H1 (cell line): ENCODE results near the gene MKX. TPM values are rescaled to one million over a fixed set of nuclear protein-coding genes. Genes with fewer than 3 reads are reported as not detected.

Experiments
- CTCF ChIA-PET: fragments of 300-600 bp; sonication (Branson Sonifier 250); formaldehyde crosslinking; loops from one replicate; lab custom pipeline; 2021; ENCODE audit not compliant: partially characterized antibody; lab: Charles Lee
- POLR2A ChIA-PET: fragments of 300-600 bp; sonication (Branson Sonifier 250); formaldehyde crosslinking; loops from one replicate; lab custom pipeline; 2021; ENCODE audit warnings: inconsistent platforms; ENCODE audit not compliant: partially characterized antibody; lab: Charles Lee
- DNase-seq, 2 experiments: peaks; one replicate each; pipeline versions ENCODE4 v3.0.0 to v3.0.0-alpha.2; 2010 to 2022; ENCODE audit warnings: low spot score in 2 of 2, low read depth in 1 of 2, mixed read lengths in 1 of 2
- FAIRE-seq: peaks from 2 replicates; lab custom pipeline; 2011; peaks lifted over from hg19 to GRCh38; lab: Jason Lieb, UNC
- H2AFZ ChIP-seq: 2 replicates; pipeline ENCODE4 v1.8.1; 2012; ENCODE audit warnings: low read length, inconsistent platforms
- H2AK5ac ChIP-seq: 2 replicates; pipeline ENCODE4 v1.6.1; 2013; ENCODE audit warnings: low read depth, low read length
- H2BK120ac ChIP-seq: replicated peaks from 2 replicates; pipeline ENCODE3; 2013; ENCODE audit warnings: low read depth, low read length, inconsistent platforms
- H2BK12ac ChIP-seq: 2 replicates; pipeline ENCODE4 v1.6.1; 2013; ENCODE audit warnings: low read depth, low read length
- H2BK15ac ChIP-seq: 2 replicates; pipeline ENCODE4 v1.6.1; 2013; ENCODE audit warnings: low read length
- H2BK20ac ChIP-seq: 2 replicates; pipeline ENCODE4 v1.6.1; 2013; ENCODE audit warnings: low read length
- H2BK5ac ChIP-seq: 2 replicates; pipeline ENCODE4 v1.6.1; 2013; ENCODE audit warnings: low read depth, low read length
- H3K14ac ChIP-seq: 2 replicates; pipeline ENCODE4 v1.6.1; 2013; ENCODE audit warnings: inconsistent platforms; ENCODE audit not compliant: insufficient read length
- H3K18ac ChIP-seq: 2 replicates; pipeline ENCODE4 v1.6.1; 2013; ENCODE audit warnings: low read length; ENCODE audit errors: extremely low read depth
- H3K23ac ChIP-seq: 2 replicates; pipeline ENCODE4 v1.6.1; 2013; ENCODE audit warnings: inconsistent platforms; ENCODE audit not compliant: insufficient read length
- H3K23me2 ChIP-seq: 2 replicates; pipeline ENCODE4 v1.6.1; 2013; ENCODE audit warnings: low read depth, low read length
- H3K27ac ChIP-seq: 2 replicates; pipeline ENCODE4 v1.6.1; 2011; ENCODE audit warnings: low read depth, low read length, inconsistent platforms
- H3K27me3 ChIP-seq, 4 experiments: replicated peaks in 1 of 4; 1 replicate in 1 of 4; 2 replicates in 3 of 4; pipeline versions ENCODE4 v1.6.1 to v1.8.1; 2011 to 2013; ENCODE audit warnings: low read length in 3 of 4, mild to moderate bottlenecking in 3 of 4, inconsistent platforms in 2 of 4, mixed read lengths in 2 of 4, moderate library complexity in 1 of 4; ENCODE audit not compliant: control insufficient read depth in 3 of 4, insufficient read depth in 3 of 4; ENCODE audit errors: extremely low read depth in 1 of 4
- H3K36me3 ChIP-seq, 4 experiments: 2 replicates each; pipeline versions ENCODE4 v1.6.1 to v1.8.1; 2011 to 2013; ENCODE audit warnings: mild to moderate bottlenecking in 4 of 4, low read length in 3 of 4, moderate library complexity in 2 of 4, control low read depth in 1 of 4, inconsistent platforms in 1 of 4; ENCODE audit not compliant: insufficient read depth in 4 of 4, control insufficient read depth in 2 of 4
- H3K4ac ChIP-seq: replicated peaks from 2 replicates; pipeline ENCODE3; 2013; ENCODE audit warnings: low read length, low read depth, mixed read lengths, inconsistent platforms; ENCODE audit not compliant: insufficient read length
- H3K4me1 ChIP-seq, 4 experiments: replicated peaks in 1 of 4; 1 replicate in 1 of 4; 2 replicates in 3 of 4; pipeline versions ENCODE4 v1.6.1 to v1.8.1; 2011 to 2013; ENCODE audit warnings: low read length in 3 of 4, inconsistent platforms in 2 of 4, mixed read lengths in 1 of 4; ENCODE audit not compliant: insufficient read depth in 4 of 4, control insufficient read depth in 3 of 4
- H3K4me2 ChIP-seq, 2 experiments: 2 replicates each; pipeline versions ENCODE4 v1.6.1 to v1.8.1; 2011 to 2013; ENCODE audit warnings: low read depth in 2 of 2, low read length in 2 of 2, control low read depth in 1 of 2, inconsistent platforms in 1 of 2, mild to moderate bottlenecking in 1 of 2; ENCODE audit not compliant: insufficient read depth in 1 of 2
- H3K4me3 ChIP-seq, 4 experiments: fragments of 200-600, 300-600 bp in 1 of 4; sonication (generic), shearing (Covaris generic), sonication (Bioruptor Twin) in 1 of 4; 2 replicates each; pipeline versions ENCODE4 v1.5.1 to v1.8.1; 2011 to 2016; ENCODE audit warnings: low read length in 4 of 4, low read depth in 3 of 4, control low read depth in 2 of 4, inconsistent platforms in 2 of 4, mild to moderate bottlenecking in 2 of 4, mixed read lengths in 1 of 4, moderate library complexity in 1 of 4; ENCODE audit not compliant: insufficient read depth in 2 of 4; ENCODE audit errors: extremely low read depth in 1 of 4
- H3K56ac ChIP-seq: replicated peaks from 2 replicates; pipeline ENCODE3; 2013; ENCODE audit warnings: low read depth, mild to moderate bottlenecking, mixed read lengths, low read length, inconsistent platforms; ENCODE audit not compliant: insufficient read length
- H3K79me1 ChIP-seq: 2 replicates; pipeline ENCODE4 v1.6.1; 2013; ENCODE audit warnings: low read depth, low read length, control low read depth
- H3K79me2 ChIP-seq, 2 experiments: 2 replicates each; pipeline versions ENCODE4 v1.6.1 to v1.8.1; 2012 to 2013; ENCODE audit warnings: low read length in 2 of 2, mild to moderate bottlenecking in 2 of 2, inconsistent platforms in 1 of 2; ENCODE audit not compliant: insufficient read depth in 2 of 2, control insufficient read depth in 1 of 2
- H3K9ac ChIP-seq, 4 experiments: replicated peaks in 1 of 4; 1 replicate in 1 of 4; 2 replicates in 3 of 4; pipeline versions ENCODE4 v1.6.1 to v1.8.1; 2011 to 2013; ENCODE audit warnings: low read depth in 3 of 4, low read length in 3 of 4, control low read depth in 2 of 4, mild to moderate bottlenecking in 2 of 4, moderate library complexity in 2 of 4, inconsistent platforms in 1 of 4; ENCODE audit errors: extremely low read depth in 1 of 4
- H3K9me3 ChIP-seq, 2 experiments: 2 replicates each; pipeline versions ENCODE4 v1.6.1 to v1.8.1; 2012 to 2013; ENCODE audit warnings: mild to moderate bottlenecking in 2 of 2, moderate library complexity in 2 of 2, control low read depth in 1 of 2, inconsistent platforms in 1 of 2, low read depth in 1 of 2, low read length in 1 of 2, mixed read lengths in 1 of 2; ENCODE audit not compliant: insufficient read depth in 2 of 2
- H4K20me1 ChIP-seq, 2 experiments: replicated peaks in 1 of 2; 2 replicates each; pipeline versions ENCODE3 to v1.8.1; 2011 to 2013; ENCODE audit warnings: inconsistent platforms in 2 of 2, low read length in 2 of 2, mild to moderate bottlenecking in 1 of 2; ENCODE audit not compliant: insufficient read depth in 2 of 2, control insufficient read depth in 1 of 2
- H4K5ac ChIP-seq: 2 replicates; pipeline ENCODE4 v1.6.1; 2013; ENCODE audit warnings: low read length, low read depth, mixed read lengths, inconsistent platforms; ENCODE audit not compliant: insufficient read length
- H4K8ac ChIP-seq: 2 replicates; pipeline ENCODE4 v1.8.0; 2013; ENCODE audit warnings: mild to moderate bottlenecking, moderate library complexity, low read length, inconsistent platforms; ENCODE audit not compliant: insufficient read depth; ENCODE audit errors: extremely low read depth
- H4K91ac ChIP-seq: replicated peaks from 2 replicates; pipeline ENCODE3; 2013; ENCODE audit warnings: low read length, mixed read lengths, inconsistent platforms; ENCODE audit not compliant: insufficient read length
- BRCA1 ChIP-seq: IDR thresholded peaks from 2 replicates; pipeline ENCODE4 v1.6.1; 2012; ENCODE audit warnings: low read depth, low read length, improper control_type of control experiment
- CBX8 ChIP-seq: fragments of 300-800, 300-1000 bp; sonication (generic); IDR thresholded peaks from 2 replicates; pipeline ENCODE4 v1.7.1; 2016; ENCODE audit warnings: low read depth, low read length, borderline replicate concordance
- CHD2 ChIP-seq: IDR thresholded peaks from 2 replicates; pipeline ENCODE4 v1.6.1; 2012; ENCODE audit warnings: low read length, improper control_type of control experiment
- CTBP2 ChIP-seq: IDR thresholded peaks from 2 replicates; pipeline ENCODE4 v1.7.0; 2011; ENCODE audit warnings: borderline replicate concordance, mild to moderate bottlenecking, moderate library complexity, mixed read lengths, low read length; ENCODE audit not compliant: insufficient read depth, insufficient read length
- EZH2 ChIP-seq: fragments of 200-600 bp; sonication (generic); IDR thresholded peaks from 2 replicates; pipeline ENCODE4 v1.7.1; 2012; ENCODE audit warnings: low read depth, mild to moderate bottlenecking, moderate library complexity, low read length, inconsistent platforms; ENCODE audit not compliant: severe bottlenecking
- GABPA ChIP-seq: IDR thresholded peaks from 2 replicates; pipeline ENCODE4 v1.6.1; 2011; ENCODE audit warnings: mild to moderate bottlenecking, low read length, moderate library complexity, borderline replicate concordance; ENCODE audit not compliant: insufficient read depth
- KDM4A ChIP-seq: IDR thresholded peaks from one replicate; pipeline ENCODE4 v1.7.1; 2012; ENCODE audit warnings: low read depth, mild to moderate bottlenecking, moderate library complexity, low read length, inconsistent platforms; ENCODE audit not compliant: severe bottlenecking
- KDM5A ChIP-seq: fragments of 200-600 bp; IDR thresholded peaks from 2 replicates; pipeline ENCODE4 v1.7.1; 2012; ENCODE audit warnings: mild to moderate bottlenecking, low read length, inconsistent platforms, mixed read lengths
- MAFK ChIP-seq: IDR thresholded peaks from 2 replicates; pipeline ENCODE4 v1.6.1; 2012; ENCODE audit warnings: low read depth, mild to moderate bottlenecking, improper control_type of control experiment, low read length
- PHF8 ChIP-seq: fragments of 200-600 bp; sonication (generic); conservative IDR thresholded peaks from 2 replicates; pipeline ENCODE4 v1.7.1; 2012; ENCODE audit warnings: low read depth, mild to moderate bottlenecking, inconsistent platforms, low read length, moderate library complexity
- POU5F1 ChIP-seq: IDR thresholded peaks from 2 replicates; pipeline ENCODE4 v1.6.1; 2011; ENCODE audit warnings: low read depth, mild to moderate bottlenecking, low read length, moderate library complexity
- SIN3A ChIP-seq, 2 experiments: IDR thresholded peaks in 1 of 2; conservative IDR thresholded peaks in 1 of 2; 2 replicates each; pipeline ENCODE4 v1.6.1; 2011 to 2012; ENCODE audit warnings: low read length in 2 of 2, improper control_type of control experiment in 1 of 2, low read depth in 1 of 2, mild to moderate bottlenecking in 1 of 2
- SP4 ChIP-seq: IDR thresholded peaks from 2 replicates; pipeline ENCODE4 v1.6.1; 2012; ENCODE audit warnings: low read length, inconsistent platforms
- SRF ChIP-seq: IDR thresholded peaks from 2 replicates; pipeline ENCODE4 v1.6.1; 2011; ENCODE audit warnings: mild to moderate bottlenecking, low read depth, low read length, moderate library complexity
- TEAD4 ChIP-seq: IDR thresholded peaks from 2 replicates; pipeline ENCODE4 v1.6.1; 2012; ENCODE audit warnings: low read depth, low read length, inconsistent platforms, mixed read lengths
- WGBS, 2 experiments: shearing (Covaris generic) in 1 of 2; methylation state at CpG; one replicate each; pipeline versions ENCODE4 v1.1.6 to v1.1.7; 2013 to 2015; ENCODE audit warnings: low lambda C conversion rate in 2 of 2, mixed read lengths in 2 of 2, inconsistent platforms in 1 of 2, low coverage in 1 of 2, missing lambda C conversion rate in 1 of 2; ENCODE audit not compliant: insufficient replicate concordance in 2 of 2, insufficient coverage in 1 of 2, insufficient read length in 1 of 2; ENCODE audit errors: extremely low coverage in 1 of 2, missing lambda C conversion rate in 1 of 2; 5-methylcytosine and 5-hydroxymethylcytosine counted together
- polyA plus RNA-seq, 7 experiments: library from polyadenylated mRNA; depleted of rRNA in 3 of 7; stranded (reverse) in 5 of 7; unstranded in 2 of 7; fragments of >200 nt in 5 of 7; fragments of 200-250 nt in 2 of 7; gene quantifications; 1 replicate in 5 of 7; 2 replicates in 1 of 7; 4 replicates in 1 of 7; pipeline versions ENCODE4 v1.2.1 to v1.2.3, GENCODE V29; 2011 to 2013; ENCODE audit warnings: missing spikeins in 2 of 7, mixed read lengths in 2 of 7
- total RNA-seq: library from RNA; stranded (reverse); fragmentation: NEBNext Ultra II Directional; extraction: Animal tissue kit (Norgen Biotek cat#: 25700); gene quantifications from 2 replicates; pipeline ENCODE4 v1.2.1, GENCODE V29; 2021

Gene MKX
- total and polyA plus RNA-seq, 2 of the 8 experiments (the other 6 are each of a cell fraction or from before 2014, with no cell fraction given) = 0.21 to 1.3 TPM

GRCh38 chr10:27728338-27728737 is 17.3 kb downstream of the MKX start:
- Histone ChIP-seq H2BK15ac (no peak overlapping the region), H3K4me3 (no peak overlapping the region), H2AK5ac (no peak overlapping the region), H3K36me3 (no peaks in the 10 kb centered on the region), H3K27ac (no peak overlapping the region), H2BK120ac (no peak overlapping the region), H4K20me1 (no peaks in the 10 kb centered on the region), H4K5ac (no peak overlapping the region), H3K18ac (no peak overlapping the region), H3K79me1 (no peaks in the 10 kb centered on the region), H3K4me2 (no peak overlapping the region), H3K27me3 (no peaks in the 10 kb centered on the region), H2BK5ac (no peak overlapping the region), H2AFZ (no peak overlapping the region), H3K9ac (no peak overlapping the region), H3K4me1 (peaks cover 0 to 3% (median 2%) of the 10 kb centered on the region in 4 experiments; a peak in 2 of 7 replicates), H3K4ac (no peak overlapping the region), H2BK20ac (no peak overlapping the region), H3K56ac (no peak overlapping the region), H4K8ac (no peak overlapping the region), H3K79me2 (no peaks in the 10 kb centered on the region), H3K23me2 (no peaks in the 10 kb centered on the region), H3K23ac (no peak overlapping the region), H4K91ac (no peak overlapping the region), H2BK12ac (no peak overlapping the region), H3K9me3 (no peaks in the 10 kb centered on the region), H3K14ac (no peak overlapping the region)
- ChIA-PET POLR2A (no interaction called here), CTCF (interaction anchor here (0.6 kb wide), 1 partner anchor 14 kb away, joined by 3 read pairs; no protein-coding TSS in a partner anchor)
- FAIRE-seq = no peak
- no peak for DNase-seq
- 94% methylated on average over 3 of the region's 3 CpGs; no CpG with 5 or more reads in 1 of the 2 experiments for WGBS, 2 experiments
- no peak for TF ChIP-seq GABPA
- TF ChIP-seq EZH2 = no peak
- TF ChIP-seq CTBP2 = no peak
- no peak for TF ChIP-seq SIN3A (conservative IDR thresholded peaks at IDR 0.05 in 1 of 2, IDR thresholded peaks at IDR 0.05 in 1 of 2; ENCODE audit: low read depth in 1 of 2, low read length in 2 of 2)
- no peak for TF ChIP-seq PHF8
- TF ChIP-seq SP4 = no peak
- TF ChIP-seq POU5F1 = no peak
- no peak for TF ChIP-seq SRF
- TF ChIP-seq KDM4A = no peak
- TF ChIP-seq CBX8 = no peak
- no peak for TF ChIP-seq MAFK
- no peak for TF ChIP-seq CHD2
- no peak for TF ChIP-seq TEAD4
- TF ChIP-seq BRCA1 = no peak
- TF ChIP-seq KDM5A = no peak
